Activated CD4-positive, alpha-beta T cell treated with anti-CD3 and anti-CD28 coated beads, Interleukin-2, amount 50 U/mL, for 4 hours (primary cell): ENCODE data around the gene LYPD1.
"Not testable (repeated sequence)": the region's sequence is repeated elsewhere in the genome, so short reads cannot be mapped to it uniquely, and the experiment has no call there.

ENCODE experiments used
- DNase-seq, 2 experiments: peaks; one replicate each; pipeline ENCODE4 v3.0.0-alpha.2; 2020

Gene LYPD1, protein sequence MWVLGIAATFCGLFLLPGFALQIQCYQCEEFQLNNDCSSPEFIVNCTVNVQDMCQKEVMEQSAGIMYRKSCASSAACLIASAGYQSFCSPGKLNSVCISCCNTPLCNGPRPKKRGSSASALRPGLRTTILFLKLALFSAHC

DNA sequence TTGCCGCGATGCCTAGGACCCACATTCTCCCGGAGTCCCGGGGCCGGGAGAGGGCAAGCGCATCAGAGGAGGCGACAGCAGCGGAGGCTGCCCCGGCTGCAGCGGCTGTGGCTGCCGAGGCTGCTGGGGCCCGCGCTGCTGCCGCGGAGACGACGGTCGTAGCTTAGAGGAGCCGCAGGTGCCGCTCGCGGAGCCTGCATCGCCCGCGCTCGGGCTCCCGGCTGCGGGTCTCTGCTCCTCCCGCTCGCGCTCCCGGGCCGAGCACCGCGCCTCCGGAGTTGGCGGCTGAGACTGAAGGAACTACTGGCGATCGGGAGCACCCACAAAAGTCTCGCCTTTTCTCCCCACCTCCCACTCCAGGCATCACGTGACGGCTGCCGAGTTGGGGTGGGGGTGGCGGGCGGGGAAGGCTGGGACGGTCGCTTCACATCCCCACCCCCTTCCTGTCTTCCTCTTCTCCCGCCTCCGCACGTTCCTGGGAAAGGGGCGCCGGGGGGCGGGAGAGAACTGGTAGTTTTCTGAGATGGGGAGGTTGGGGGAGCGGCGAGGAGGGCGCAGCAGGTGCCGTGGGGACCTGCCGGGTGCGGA, at the start of gene LYPD1:
TSS of gene LYPD1 (minus strand) at position 298 of the 588 bp plus-strand sequence. CDS start at position 25, 273 bp downstream.
- DNase-seq: no peak

DNA sequence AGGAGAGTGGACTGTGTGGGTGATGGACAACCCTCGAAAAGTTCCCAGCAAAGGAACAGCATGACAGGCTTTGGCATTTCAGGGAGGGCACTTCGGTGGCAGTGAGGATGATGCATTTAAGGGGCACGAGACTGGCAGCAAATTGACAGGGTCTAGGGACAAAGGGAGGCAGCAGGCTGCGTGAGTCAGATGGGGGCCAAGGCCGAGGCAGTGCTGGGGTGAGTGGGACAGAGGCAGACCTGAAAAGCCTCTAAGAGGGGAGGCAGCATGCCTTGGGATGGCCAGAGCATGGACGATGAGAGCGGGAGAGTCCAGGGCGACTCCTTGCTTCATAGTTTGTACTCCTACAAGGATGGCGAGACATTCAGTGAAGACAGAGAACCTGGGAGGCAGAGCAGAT, 49.5 kb upstream of the LYPD1 start:
- DNase-seq: no peak

DNA sequence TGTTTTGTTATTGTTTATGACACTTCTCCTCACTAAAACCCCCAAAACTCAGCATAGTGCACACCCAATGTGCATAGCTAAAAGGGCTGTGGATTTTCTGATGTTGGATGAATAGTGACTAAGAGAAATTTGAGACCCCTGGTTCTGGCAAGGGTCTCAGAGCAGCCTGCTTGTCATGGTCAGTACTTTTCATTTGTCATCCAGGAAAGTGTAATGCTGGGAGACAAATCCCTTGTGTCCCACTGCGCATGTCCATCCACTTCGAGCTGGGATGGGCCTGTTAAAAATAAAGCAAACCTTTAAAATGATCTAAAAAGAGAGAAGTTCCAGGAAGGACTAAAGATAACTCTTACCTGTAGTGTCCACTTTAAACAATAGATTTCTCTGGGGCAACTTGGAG, 46.9 kb upstream of the LYPD1 start:
- DNase-seq: no peak

DNA sequence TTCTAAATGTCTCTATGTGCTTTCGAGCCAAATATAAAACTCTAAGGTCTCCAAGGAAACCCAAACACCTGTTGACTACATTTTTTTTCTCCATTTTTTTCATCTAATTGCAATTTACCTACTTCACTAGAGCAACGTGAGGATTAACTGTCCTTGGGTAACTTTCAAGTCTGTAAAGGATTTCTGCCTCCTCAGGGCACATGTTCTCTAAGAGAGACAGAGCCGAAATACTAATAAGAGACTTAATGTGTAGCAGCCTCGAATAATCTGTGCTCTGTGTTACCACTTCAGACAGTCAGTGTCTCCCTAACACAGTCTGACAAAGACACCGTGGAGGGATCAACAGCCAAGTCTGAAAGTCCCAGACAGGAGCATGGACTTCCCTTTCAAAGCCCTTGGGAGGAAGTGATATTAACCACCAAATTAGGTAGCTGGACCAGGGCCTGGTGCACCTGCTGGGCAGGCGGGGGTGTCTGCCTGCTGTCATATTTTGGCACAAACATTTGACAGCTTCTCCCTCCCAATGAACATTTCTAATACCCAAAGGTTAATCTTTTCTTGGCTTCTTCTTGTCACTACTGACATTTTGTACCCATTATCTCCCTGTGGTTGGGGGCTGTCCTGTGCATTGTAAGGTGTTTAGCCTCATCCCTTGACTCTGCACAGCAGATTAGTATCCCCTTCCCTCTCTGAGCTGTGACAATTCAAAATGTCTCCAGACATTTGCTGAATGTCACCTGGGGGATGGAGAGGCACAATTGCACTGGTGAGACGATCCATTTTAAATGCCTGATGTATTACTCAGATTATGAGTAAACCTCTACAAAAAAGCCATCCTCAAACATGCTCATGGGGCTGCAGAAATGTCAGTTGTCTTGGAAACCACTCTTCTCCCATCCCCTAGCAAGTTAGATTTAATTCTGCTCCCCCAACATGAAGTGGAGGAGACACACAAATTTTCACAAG, 45.7 kb upstream of the LYPD1 start:
- DNase-seq: no peak

DNA sequence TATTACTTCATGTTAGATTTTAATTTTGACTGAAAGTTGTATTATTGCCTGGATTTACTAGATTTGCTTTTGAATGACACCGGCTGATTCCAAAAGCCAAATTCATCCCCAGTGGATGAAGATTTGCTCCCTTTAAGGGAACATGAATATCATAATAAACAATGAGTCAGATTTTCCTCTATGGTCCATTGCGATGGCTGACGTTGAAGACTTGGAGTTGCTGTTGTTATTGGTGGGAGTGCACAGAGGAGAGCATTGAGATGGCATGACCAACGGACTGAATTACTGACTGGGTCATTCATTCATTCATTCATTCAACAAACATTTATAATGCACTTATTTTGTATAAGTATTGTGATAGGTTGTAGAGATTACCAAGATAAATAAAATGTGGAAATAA, 33.4 kb upstream of the LYPD1 start:
- no peak for DNase-seq

DNA sequence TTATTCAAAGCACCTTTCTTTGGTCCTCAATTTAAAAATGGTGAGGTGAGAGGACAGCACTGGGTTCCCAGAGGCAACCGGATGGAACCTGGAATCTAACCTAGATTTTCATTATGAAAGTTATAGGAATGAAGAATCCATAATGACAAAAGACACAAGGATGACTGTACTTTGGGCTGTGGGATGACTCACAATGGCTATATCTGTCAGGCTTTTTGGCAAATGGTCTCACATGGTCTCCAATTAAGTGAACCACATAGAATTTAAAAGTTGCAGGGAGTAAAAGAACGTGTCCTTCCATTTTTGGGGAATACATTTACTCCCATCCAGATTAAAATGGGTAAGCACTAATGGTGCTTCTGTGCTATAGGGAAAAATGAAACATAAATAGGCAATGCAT, 31.8 kb upstream of the LYPD1 start:
- no peak for DNase-seq

DNA sequence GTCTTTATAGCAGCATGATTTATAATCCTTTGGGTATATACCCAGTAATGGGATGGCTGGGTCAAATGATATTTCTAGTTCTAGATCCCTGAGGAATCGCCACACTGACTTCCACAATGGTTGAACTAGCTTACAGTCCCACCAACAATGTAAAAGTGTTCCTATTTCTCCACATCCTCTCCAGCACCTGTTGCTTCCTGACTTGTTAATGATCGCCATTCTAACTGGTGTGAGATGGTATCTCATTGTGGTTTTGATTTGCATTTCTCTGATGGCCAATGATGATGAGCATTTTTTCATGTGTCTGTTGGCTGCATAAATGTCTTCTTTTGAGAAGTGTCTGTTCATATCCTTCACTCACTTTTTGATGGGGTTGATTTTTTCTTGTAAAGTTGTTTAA, 29.8 kb upstream of the LYPD1 start:
- not testable (repeated sequence) for DNase-seq

DNA sequence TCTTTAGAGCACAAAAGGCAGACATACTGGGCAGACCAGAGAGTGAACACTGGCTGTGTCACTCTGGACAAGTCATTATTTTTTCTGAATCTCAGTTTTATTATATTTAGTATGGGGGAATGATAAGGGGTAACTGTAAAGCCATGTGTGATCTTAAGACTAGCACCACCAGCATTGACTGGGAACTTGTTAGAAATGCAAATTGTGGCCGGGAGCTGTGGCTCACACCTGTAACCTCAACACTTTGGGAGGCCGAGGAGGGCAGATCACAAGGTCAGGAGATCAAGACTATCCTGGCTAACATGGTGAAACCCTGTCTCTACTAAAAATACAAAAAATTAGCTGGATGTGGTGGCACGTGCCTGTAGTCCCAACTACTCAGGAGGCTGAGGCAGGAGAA, 28.3 kb upstream of the LYPD1 start:
- DNase-seq: not testable (repeated sequence)

DNA sequence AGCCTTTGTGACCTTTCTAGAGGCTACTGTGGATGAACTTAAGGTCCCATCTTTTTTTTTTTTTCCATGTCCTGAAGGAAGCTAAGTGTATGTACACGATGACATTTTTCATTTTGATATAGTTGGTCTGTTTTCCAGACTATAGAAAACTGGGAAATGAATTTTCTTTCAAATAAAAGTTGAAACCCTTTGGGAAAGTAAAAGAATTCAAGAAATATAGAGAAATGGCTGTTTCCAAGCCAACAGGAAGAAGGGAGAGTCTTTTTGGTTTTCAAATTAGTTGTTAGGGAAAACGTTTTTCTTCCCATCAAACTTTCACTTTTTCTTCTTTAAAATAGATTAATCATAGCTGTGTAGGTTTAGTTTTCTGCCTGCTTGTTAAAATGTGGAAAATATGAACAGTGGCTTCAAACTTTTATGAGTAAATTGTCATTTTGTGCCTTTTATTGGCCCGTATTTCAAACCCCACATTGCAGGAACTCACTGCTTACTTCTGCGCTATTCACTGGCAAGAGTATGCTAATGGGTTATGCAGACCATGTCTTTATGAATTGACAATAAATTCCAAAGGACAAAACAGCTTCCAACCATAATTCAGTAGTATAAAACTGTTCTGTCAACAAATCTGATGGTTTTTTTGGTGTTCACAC, 27.7 kb upstream of the LYPD1 start:
- no peak for DNase-seq

DNA sequence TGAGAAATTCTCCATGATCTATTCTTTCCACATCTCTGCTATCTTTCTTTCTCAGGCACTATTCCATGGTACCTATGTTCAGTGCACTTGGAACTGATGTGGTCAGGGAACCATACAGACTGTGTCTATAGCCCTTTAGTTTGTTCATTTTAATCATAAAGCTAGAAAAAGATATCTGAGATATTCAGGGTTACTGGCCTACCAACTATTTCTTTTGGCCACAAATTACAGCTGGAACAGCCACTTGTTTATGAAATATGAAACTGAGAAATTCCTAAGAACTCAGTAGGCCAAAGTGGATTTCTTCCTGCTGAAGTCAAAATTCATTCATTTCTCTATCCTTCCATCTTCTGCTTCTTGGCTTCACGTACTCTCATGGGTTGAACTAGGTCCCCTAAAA, 22.8 kb upstream of the LYPD1 start:
- no peak for DNase-seq

DNA sequence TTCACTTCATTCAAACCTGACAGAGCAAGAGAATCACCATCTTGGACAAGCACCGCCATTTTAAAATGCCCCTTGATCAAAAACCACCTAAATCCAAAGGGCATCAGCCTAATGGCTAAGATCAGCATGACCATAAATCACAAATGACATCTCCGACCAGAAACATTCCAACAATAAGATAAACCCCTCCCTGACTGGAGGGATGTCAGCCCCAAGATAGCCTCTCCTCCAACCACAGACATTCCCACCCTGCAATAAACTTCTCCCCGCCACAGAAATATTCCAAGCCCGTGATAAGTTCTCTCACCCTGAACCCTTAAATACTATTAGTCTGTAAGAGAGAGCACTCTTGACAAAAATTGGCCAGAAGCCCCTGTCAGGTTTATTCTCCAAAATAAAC, 21.6 kb upstream of the LYPD1 start:
- no peak for DNase-seq

DNA sequence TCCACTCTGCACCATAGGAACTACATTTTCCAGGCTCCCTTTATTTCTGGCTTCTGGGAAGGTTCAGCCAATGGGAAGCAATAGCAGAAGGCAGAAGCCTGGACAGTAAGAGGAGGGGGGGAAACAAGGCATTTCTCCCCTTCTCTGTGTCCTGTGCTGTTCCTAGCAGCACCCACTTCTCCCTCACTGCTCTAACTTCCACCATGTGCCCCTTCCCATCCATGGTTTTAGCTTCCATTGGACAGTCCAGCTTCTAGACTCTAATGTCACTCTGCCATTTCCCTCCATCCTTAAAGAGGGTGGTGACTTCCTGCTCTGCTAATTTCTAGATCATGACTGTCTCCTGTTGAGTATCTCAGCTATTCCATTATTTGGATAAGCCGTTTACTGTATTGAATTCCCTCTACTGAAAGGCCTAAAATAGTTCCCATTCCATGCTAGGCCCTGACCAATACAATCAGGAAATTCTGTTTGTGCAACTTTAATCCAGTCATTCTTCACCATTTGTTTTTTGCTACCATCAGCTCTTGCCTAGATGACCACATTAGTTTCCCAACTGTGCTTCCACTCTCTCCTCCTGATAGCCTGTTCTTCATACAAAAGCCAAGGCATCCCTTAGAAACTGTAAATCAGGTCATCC, 20.8 kb upstream of the LYPD1 start:
- DNase-seq: no peak

DNA sequence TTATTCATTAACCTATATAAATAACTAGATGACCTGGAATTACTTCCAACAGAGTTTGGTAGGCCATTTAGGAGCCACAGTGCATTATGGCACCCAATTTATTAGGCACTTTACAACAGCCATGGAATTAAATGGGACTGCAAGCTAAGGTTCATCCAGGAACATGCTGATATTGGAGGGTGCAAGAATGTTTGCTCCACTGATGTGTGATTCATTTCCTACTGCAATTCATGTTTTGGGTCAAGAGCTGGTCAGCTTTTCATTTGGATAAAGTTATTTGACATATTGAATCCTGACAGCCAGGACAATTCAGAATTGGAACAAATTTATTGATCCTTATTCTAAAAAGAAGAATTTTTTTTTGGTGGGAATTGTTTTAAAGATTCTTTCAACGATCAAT, 11.8 kb upstream of the LYPD1 start:
- no peak for DNase-seq

DNA sequence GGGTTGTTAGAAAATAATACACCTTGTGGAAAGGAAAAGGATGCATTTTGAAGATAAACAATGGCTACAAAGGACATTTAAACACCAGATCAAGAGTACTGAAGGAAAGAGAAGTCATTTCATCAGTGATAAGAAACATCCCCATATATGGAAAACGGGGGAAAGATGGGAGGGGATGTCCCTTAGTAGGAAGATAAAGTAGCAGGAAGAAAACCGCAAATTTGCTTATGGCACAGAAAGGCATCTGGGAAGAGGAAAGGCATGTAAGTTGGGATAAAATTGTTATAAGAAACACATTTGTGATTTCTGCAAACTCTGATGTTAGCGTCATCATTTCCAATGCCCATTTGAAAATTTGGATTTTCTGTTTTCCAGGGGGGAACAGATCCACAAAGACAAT, 10.5 kb upstream of the LYPD1 start:
- DNase-seq: no peak

DNA sequence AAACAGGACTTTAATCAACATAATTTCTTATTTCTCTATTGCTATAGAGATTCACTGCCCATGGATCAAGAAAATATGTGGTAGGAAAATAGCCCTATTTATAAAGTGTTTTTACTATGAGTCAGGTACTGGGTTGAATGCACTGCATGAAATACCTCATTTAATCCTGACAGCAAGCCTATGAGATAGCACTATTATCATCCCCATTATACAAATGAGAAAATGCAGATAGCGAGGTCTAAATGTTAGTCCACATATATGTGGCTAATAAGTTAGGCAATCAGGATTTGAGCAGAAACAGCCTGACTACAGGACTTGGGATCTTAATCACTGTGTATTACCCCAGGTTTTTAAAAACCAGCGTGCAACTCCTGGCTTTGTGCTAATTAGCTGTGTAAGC, 8.5 kb upstream of the LYPD1 start:
- no peak for DNase-seq

DNA sequence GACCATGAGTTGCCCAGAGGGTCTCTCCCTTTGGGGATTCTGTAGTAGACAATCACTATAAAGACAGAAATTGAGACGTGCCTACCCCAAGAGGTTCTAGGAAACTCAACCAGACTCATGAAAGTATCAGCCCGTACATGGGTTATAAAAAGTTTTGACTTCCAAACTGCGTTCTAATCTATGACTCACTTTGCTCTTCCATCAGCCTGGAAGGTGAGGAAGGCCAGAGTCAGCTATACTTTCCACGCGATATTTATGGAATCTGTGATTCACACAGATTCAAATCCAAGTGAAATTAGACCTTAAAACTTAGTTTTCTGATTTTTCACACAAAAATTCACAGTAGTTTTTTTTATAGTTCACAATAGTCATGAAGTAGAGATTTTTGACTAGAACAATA, 7.7 kb upstream of the LYPD1 start:
- no peak for DNase-seq

DNA sequence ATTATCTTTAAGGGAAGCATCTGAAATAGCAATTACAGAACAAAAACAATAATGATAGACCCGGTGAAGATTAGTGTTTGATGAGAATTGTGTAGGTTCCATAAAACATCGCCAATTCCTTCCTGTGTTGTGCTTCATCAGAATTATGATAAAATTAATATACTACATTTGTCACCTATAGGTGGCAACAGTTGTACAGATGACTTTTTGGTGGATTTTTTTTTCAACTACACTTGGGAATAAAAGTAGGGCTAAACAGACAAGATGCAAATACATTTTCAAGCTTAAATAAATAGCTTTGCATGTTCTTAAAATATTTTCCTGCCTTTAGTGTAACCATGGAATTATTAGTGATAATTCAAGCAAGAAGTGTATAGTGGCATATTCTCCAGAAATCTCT, 7.0 kb upstream of the LYPD1 start:
- DNase-seq: no peak

DNA sequence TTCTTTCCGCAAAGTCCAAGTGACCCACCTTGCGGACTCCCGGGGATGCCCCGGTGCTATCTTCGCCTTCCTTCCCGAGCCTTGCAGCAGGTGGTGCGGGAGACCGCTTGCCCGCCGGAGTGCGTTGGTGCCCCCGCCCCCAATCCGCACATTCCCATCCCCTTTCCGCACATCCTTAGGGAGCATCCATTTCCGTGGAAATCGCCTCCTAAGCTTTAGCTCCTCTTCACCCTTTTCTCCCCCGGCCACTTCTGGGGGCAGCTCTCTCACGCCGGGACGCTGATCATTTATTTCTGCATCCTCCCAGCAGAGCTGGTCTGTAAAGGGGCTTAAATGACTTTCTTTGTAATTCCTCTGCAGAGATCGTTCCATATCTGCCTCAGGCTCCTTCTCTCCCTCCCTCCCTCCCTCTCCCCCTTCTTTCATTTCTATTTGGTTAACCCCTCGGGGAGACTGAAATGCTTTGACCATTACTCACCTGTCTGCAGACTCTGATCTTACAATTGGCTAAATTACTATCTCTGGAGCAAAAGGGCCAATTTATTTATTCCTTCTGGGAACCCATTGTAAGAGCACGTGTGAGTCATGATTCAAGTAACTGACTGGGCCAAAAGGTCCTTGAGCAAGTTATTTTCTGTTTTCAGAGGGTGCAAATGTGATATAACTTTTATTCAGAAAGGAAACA, 1.3 kb upstream of the LYPD1 start:
- no peak for DNase-seq

DNA sequence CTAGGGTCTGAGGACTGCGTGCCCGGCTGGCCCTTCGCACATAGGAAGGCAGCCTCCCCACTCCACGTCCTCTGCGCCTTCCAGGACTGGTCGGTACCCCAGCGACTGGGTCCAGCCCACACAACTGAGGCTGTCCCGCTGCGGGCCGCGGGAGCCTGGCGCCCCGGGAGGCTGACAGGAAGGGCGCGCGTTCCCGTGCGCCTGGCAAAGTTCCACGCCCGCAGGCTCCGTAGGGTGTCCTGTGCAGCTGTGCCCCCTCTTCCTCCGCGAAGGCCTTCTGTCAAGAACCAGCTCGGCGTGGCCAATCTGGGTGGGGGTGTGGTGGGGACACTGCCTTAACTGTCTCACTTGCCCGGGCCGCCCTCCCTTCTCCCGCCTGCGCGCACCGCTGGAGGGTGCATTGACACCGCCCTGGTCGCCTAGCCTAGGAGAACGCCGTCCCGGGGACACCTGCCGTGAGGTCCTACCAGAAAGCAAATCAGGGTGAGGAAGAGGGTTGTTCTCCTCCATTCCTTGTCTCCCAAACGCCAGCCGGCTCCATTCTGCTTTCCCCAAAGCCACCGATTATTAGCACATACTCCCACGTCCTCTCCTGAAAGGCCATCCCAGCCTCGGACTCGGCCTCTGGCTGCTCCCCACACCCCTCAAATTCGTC, 618 bp upstream of the LYPD1 start:
- no peak for DNase-seq

DNA sequence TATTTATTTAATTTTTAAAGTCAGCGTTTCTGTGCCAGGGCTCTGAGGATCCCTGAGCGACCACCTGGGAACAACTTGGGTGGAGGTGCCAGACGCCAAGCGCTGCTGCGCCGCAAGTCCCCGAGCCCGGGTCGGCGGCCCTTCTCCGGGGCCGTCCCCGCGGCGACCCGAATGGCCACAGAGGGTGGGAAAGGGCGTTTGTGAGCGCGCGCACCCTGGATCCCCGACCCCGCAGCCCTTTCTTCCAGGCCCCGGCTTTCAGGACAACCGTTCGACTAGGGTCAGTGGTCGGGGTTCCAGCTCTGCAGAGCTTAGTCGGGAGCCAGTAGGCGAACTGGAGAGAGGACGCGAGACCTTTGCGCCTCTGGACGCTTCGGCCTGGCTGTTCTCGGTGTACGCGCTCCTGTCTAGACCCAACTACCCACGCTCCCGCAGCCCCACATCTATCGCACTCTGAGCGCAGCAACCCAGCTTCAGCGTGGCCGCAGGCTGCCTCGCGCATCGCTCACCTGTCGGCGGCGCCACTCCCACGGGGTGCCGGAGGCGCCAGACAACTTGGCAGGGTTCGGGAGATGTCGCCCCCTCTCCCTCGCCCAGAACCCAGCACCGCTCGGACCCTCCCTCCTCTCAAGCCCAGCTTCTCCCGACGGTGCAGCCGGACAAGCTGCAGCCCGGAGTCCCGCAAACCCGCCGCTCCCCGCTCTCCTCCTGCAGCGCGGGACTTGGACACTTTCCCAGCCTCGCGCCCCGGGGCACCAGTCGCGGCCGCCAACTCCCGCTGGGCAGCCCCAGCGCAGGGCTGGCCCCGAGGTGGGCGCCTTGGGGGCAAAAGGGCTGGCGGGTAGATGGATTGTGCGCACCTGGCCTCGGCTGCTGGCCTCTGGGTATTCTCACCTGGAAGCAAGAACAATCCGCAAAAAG, 758 bp downstream of the LYPD1 start:
- no peak for DNase-seq
